Activated CD4-positive, alpha-beta T cell treated with anti-CD3 and anti-CD28 coated beads, Interleukin-2, amount 50 U/mL, for 48 hours (primary cell): ENCODE measurements around the gene RAP1GDS1.
"Not testable (repeated sequence)": the region's sequence is repeated elsewhere in the genome, so short reads cannot be mapped to it uniquely, and the experiment has no call there.

Source experiments
- DNase-seq, 2 experiments: peaks; one replicate each; pipeline ENCODE4 v3.0.0-alpha.2; 2020

RAP1GDS1 gene

GRCh38 chr4:98260579-98261404, at the start of gene RAP1GDS1:
Gene RAP1GDS1 (plus strand): TSS chr4:98261384. CDS start chr4:98261566, 182 bp downstream.
- peak; percentile 96 to 97 for DNase-seq

GRCh38 chr4:98222306-98222705, 38.9 kb upstream of the RAP1GDS1 start:
- no peak for DNase-seq

GRCh38 chr4:98226396-98226795, 34.8 kb upstream of the RAP1GDS1 start:
- no peak for DNase-seq

- no peak for DNase-seq
Measured at GRCh38 chr4:98230961-98231360, 30.2 kb upstream of the RAP1GDS1 start.

- no peak for DNase-seq
Measured at GRCh38 chr4:98232202-98232601, 29.0 kb upstream of the RAP1GDS1 start.

- DNase-seq = no peak
Measured at GRCh38 chr4:98237204-98237603, 24.0 kb upstream of the RAP1GDS1 start.

GRCh38 chr4:98242063-98242462, 19.1 kb upstream of the RAP1GDS1 start:
- no peak for DNase-seq

- DNase-seq = no peak
Measured at GRCh38 chr4:98242538-98242937, 18.6 kb upstream of the RAP1GDS1 start.

GRCh38 chr4:98245226-98245625, 16.0 kb upstream of the RAP1GDS1 start:
- no peak for DNase-seq

- DNase-seq = no peak
Measured at GRCh38 chr4:98248934-98249333, 12.2 kb upstream of the RAP1GDS1 start.

- no peak for DNase-seq
Measured at GRCh38 chr4:98249831-98250230, 11.4 kb upstream of the RAP1GDS1 start.

- no peak for DNase-seq
Measured at GRCh38 chr4:98253499-98253898, 7.7 kb upstream of the RAP1GDS1 start.

GRCh38 chr4:98260047-98260578, 1.1 kb upstream of the RAP1GDS1 start:
- peak in 1 of 2 experiments; percentile 40 for DNase-seq

GRCh38 chr4:98261405-98262291, 464 bp downstream of the RAP1GDS1 start:
- DNase-seq = peak; percentile 31 to 48

- no peak for DNase-seq
Measured at GRCh38 chr4:98262431-98262830, 1.2 kb downstream of the RAP1GDS1 start.

- DNase-seq = no peak
Measured at GRCh38 chr4:98267498-98267897, 6.3 kb downstream of the RAP1GDS1 start.

GRCh38 chr4:98275145-98275544, 14.0 kb downstream of the RAP1GDS1 start:
- no peak for DNase-seq

GRCh38 chr4:98283219-98284189, 22.3 kb downstream of the RAP1GDS1 start:
- no peak for DNase-seq

- no peak for DNase-seq
Measured at GRCh38 chr4:98284640-98285046, 23.5 kb downstream of the RAP1GDS1 start.

GRCh38 chr4:98285676-98286075, 24.5 kb downstream of the RAP1GDS1 start:
- no peak for DNase-seq

GRCh38 chr4:98287328-98287727, 26.1 kb downstream of the RAP1GDS1 start:
- no peak for DNase-seq

- DNase-seq = not testable (repeated sequence)
Measured at GRCh38 chr4:98288671-98289070, 27.5 kb downstream of the RAP1GDS1 start.
